ENCODE data around the gene ZNF93.
"Not testable (repeated sequence)": the region's sequence is repeated elsewhere in the genome, so short reads cannot be mapped to it uniquely, and the experiment has no call there.

The ZNF93 gene

GRCh38 chr19:19938449-19938848 lies 37.7 kb downstream of the ZNF93 start:
- DNase-seq, result no peak

- no peak for DNase-seq
These were observed 43.3 kb downstream of the ZNF93 start for GRCh38 chr19:19943848-19944582.

- DNase-seq, result no peak
These were observed 43.8 kb downstream of the ZNF93 start for GRCh38 chr19:19944583-19944880.

- no peak for DNase-seq
These were observed 45.5 kb downstream of the ZNF93 start for GRCh38 chr19:19946226-19946625.

- DNase-seq, result no peak
These were observed 48.1 kb downstream of the ZNF93 start for GRCh38 chr19:19948800-19949199.

- DNase-seq, result no peak
These were observed 54.5 kb downstream of the ZNF93 start for GRCh38 chr19:19955208-19955607.

- DNase-seq, result no peak
These were observed 55.8 kb downstream of the ZNF93 start for GRCh38 chr19:19956434-19957075.

- DNase-seq, result not testable (repeated sequence)
These were observed 57.0 kb downstream of the ZNF93 start for GRCh38 chr19:19957766-19958165.

- not testable (repeated sequence) for DNase-seq
These were observed 58.5 kb downstream of the ZNF93 start for GRCh38 chr19:19959151-19959799.

- DNase-seq, result no peak
These were observed 63.7 kb downstream of the ZNF93 start for GRCh38 chr19:19964416-19964815.

GRCh38 chr19:19966126-19966525 lies 65.4 kb downstream of the ZNF93 start:
- DNase-seq, result not testable (repeated sequence)

- no peak for DNase-seq
These were observed 66.1 kb downstream of the ZNF93 start for GRCh38 chr19:19966862-19967261.
